Stimulated activated CD8-positive, alpha-beta memory T cell treated with anti-CD3 and anti-CD28 coated beads, Interleukin-12 subunit alpha, Interleukin-12 subunit beta, amount 100 ng/mL, for 24 hours (primary cell): Measurements from ENCODE around the gene TAS2R20.
"Not testable (repeated sequence)": the region's sequence is repeated elsewhere in the genome, so short reads cannot be mapped to it uniquely, and the experiment has no call there.

Experiments used
- DNase-seq: peaks from one replicate; pipeline ENCODE4 v3.0.0-alpha.2; 2020; ENCODE audit errors: extremely low read depth

TAS2R20 gene

GRCh38 chr12:10998204-10998603 is at the start of gene TAS2R20:
TSS of gene TAS2R20 (minus strand) at chr12:10998304. CDS start at chr12:10997875, 429 bp downstream.
- DNase-seq: no peak

- not testable (repeated sequence) for DNase-seq
Observed at GRCh38 chr12:11041366-11041765, 43.3 kb upstream of the TAS2R20 start.

GRCh38 chr12:11040162-11040561 is 42.1 kb upstream of the TAS2R20 start:
- DNase-seq: no peak

GRCh38 chr12:11039171-11039570 is 41.1 kb upstream of the TAS2R20 start:
- DNase-seq: no peak

GRCh38 chr12:11033959-11034358 is 35.9 kb upstream of the TAS2R20 start:
- DNase-seq: not testable (repeated sequence)

GRCh38 chr12:11031307-11031706 is 33.2 kb upstream of the TAS2R20 start, which contains the start of gene TAS2R31:
TSS of gene TAS2R31 (minus strand) at chr12:11031407. CDS start at chr12:11031335, 72 bp downstream.
- DNase-seq: no peak

GRCh38 chr12:11026118-11026517 is 28.0 kb upstream of the TAS2R20 start:
- DNase-seq: no peak

GRCh38 chr12:11023387-11023786 is 25.3 kb upstream of the TAS2R20 start:
- DNase-seq: no peak

GRCh38 chr12:11022520-11022919 is 24.4 kb upstream of the TAS2R20 start, which contains the start of gene TAS2R19:
TSS of gene TAS2R19 (minus strand) at chr12:11022620. CDS start at chr12:11022571, 49 bp downstream.
- DNase-seq: no peak

GRCh38 chr12:11016937-11017336 is 18.8 kb upstream of the TAS2R20 start:
- DNase-seq: no peak

- no peak for DNase-seq
Observed at GRCh38 chr12:11015775-11016430, 17.8 kb upstream of the TAS2R20 start.

- no peak for DNase-seq
Observed at GRCh38 chr12:11014234-11014633, 16.1 kb upstream of the TAS2R20 start.

GRCh38 chr12:11007608-11008007 is 9.5 kb upstream of the TAS2R20 start:
- no peak for DNase-seq

GRCh38 chr12:10994307-10994706 is 3.8 kb downstream of the TAS2R20 start:
- DNase-seq: no peak

GRCh38 chr12:10989107-10989506 is 9.0 kb downstream of the TAS2R20 start:
- no peak for DNase-seq

- DNase-seq: no peak
Observed at GRCh38 chr12:10986812-10987211, 11.3 kb downstream of the TAS2R20 start, which contains the start of gene TAS2R50. TSS of gene TAS2R50 (minus strand) at chr12:10986912. CDS start at chr12:10986860, 52 bp downstream.

- no peak for DNase-seq
Observed at GRCh38 chr12:10982244-10982643, 15.9 kb downstream of the TAS2R20 start.

GRCh38 chr12:10974965-10975364 is 23.1 kb downstream of the TAS2R20 start:
- no peak for DNase-seq

- no peak for DNase-seq
Observed at GRCh38 chr12:10968765-10969456, 29.2 kb downstream of the TAS2R20 start.

- no peak for DNase-seq
Observed at GRCh38 chr12:10967409-10967808, 30.7 kb downstream of the TAS2R20 start.

- no peak for DNase-seq
Observed at GRCh38 chr12:10966314-10966713, 31.8 kb downstream of the TAS2R20 start.

- no peak for DNase-seq
Observed at GRCh38 chr12:10965476-10965875, 32.6 kb downstream of the TAS2R20 start.

GRCh38 chr12:10960211-10960610 is 37.9 kb downstream of the TAS2R20 start:
- DNase-seq: no peak
